Stimulated activated CD4-positive, alpha-beta T cell treated with anti-CD3 and anti-CD28 coated beads, Interleukin-12 subunit alpha, Interleukin-12 subunit beta, amount 100 ng/mL, for 48 hours (primary cell): ENCODE measurements around the gene IL23R.

Experiments
- DNase-seq, 3 donors: peaks; one replicate each; pipeline ENCODE4 v3.0.0-alpha.2; 2020; ENCODE audit warnings: low read depth in 2 of 3, low spot score in 1 of 3

Gene IL23R

DNA sequence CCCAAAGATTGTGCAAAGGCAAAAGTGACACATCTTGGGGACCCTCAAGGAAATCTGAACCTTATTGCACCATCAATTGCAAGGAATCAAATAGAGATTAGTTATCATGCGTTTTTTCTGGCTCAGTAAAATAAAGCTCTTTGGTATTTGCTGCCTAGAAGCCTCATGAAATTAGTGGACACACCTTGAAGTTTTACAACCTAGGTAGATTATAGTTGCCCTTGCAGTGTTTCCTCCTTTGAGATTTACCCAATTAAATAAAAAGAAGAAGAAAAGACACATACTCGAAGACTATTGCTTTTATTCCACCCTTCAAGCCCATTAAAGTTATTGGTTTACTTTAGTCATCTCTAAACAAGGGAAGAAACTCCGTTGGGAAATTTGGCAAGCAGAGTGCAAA is 70.0 kb downstream of the IL23R start:
- DNase-seq = no peak

DNA sequence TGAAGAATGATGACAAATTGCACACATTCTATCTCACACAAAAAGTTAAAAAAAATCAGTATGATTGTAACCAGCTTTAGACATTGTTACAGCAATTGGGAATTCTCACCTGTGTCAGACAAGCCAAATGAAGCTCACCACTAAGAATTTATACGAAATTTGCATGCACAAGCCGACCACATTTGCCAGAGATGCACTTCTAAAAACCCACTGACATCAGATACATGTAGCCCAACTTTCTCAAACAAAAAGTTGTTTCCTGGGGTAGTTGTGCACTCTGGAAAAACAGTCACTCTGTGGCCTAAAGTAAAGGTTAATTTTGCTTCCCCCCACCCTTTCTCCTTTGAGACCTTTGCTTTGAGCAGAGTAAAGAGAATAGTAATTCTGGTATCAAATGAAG is 73.5 kb downstream of the IL23R start:
- DNase-seq = no peak

GRCh38 chr1:67241200-67241746 is 75.0 kb downstream of the IL23R start:
- DNase-seq = no peak

GRCh38 chr1:67242016-67242415 is 75.8 kb downstream of the IL23R start:
- DNase-seq = no peak

GRCh38 chr1:67250051-67250653 is 83.9 kb downstream of the IL23R start:
- DNase-seq = no peak

GRCh38 chr1:67256291-67257172 is 90.3 kb downstream of the IL23R start:
- DNase-seq = no peak

DNA sequence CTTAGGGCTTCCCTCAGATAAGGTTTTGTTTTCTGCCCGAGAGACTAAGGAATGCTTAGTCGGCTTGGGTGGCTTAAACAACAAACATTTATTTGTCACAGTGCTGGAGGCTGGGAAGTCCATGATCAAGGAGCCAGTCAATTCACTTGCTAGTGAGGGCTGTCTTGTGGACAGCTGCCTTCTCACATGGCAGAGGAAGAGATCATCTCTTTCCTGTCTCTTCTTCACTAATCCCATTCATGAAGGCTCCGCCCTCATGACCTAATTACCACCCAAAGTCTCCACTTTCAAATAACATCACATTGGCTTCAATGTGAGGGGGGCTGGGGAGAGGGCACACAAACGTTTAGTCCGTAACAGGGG is 90.9 kb downstream of the IL23R start:
- no peak for DNase-seq

GRCh38 chr1:67261680-67262079 is 95.4 kb downstream of the IL23R start:
- DNase-seq = no peak

DNA sequence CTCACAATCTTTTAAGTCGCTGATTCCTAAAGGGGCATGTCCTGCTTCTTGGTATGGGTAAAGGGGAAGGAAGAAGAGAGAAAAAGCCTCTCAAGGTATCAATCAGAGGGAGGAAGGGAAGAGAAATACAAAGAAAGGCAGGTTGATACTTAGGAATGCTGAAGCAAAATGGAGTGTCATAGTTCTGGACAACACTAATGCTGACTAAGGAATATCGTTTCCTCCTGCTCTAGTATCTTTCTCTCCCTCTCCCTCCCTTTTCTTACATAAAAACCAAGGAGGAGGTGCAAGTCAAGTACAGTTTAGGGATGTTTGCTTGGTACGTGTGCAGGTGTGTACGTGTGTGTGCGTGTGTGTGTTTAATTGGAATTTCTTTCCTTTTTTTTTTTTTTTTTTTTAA is 96.5 kb downstream of the IL23R start:
- no peak for DNase-seq

DNA sequence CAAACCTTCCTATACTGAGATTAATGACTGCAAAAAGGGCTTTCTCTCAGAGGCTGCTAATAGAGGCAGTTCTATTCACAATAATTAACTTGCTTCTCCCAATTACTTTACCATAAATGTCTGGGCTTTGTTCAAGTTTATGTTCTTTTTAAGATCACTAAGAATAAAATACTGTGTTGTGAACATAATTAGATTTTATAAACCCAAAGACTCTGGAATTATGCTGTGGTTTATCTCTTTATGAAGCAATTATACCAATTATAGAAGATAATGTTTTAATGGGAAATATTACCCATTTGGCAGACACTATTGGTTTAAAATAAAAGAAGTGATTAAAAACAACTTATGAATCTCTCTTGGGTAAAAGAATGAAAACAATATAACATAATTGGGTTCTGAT is 97.9 kb downstream of the IL23R start:
- no peak for DNase-seq

DNA sequence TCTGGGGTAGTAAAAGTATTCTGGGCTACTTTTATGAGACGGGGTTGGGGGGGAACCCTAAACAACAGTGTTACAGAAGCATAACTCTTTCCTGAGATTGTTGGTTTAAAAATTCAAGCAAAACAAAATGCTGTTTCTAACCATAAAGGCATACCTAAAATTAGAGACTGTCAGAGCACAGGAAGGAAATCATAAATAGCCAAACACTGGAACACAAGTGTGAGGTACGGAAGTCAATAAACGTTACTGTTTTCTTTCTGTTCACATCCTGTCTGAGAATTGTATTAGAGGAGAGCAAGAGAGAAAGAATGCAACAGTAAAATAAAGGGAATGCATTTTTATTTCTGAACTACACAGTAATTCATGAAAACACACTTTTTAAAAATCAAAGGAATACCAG is 98.6 kb downstream of the IL23R start:
- DNase-seq = no peak

DNA sequence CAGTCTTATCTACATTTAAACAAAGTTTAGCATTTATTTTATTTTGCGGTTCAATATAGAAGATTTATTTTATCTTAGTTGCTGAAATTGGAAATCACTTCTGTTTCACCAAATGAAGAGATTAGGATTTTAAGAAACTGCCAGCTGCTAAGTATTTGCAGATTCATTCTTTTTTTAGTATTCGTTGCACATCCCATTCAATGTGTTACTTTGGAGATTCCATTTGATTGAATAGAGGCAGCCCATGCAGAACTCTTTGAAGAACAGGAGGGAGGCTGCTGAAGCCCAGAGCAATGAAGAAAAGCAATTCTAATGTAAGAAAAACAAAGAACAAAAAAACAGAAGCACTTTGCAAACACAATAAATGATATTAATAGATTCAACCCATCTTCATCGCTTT is 102.8 kb downstream of the IL23R start:
- no peak for DNase-seq

DNA sequence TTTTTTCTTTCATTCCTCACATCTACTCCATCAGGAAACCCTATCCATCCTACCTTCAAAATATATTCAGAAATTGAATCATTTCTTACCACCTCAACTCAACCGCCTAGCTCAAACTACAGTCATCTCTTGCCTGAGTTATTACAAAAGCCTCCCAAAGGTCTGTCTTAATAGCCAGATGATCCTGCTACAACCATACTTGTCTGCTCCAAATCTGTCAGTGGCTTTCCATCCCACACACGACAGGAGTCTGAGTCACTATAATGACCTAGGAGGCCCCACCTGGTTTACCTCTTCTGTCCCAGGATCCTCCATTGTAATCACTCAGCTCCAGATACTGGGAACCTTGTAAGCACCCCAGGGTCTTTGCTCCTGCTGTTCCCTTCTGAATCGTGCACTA is 104.3 kb downstream of the IL23R start:
- DNase-seq = peak in 1 of 3 donors; percentile 17

DNA sequence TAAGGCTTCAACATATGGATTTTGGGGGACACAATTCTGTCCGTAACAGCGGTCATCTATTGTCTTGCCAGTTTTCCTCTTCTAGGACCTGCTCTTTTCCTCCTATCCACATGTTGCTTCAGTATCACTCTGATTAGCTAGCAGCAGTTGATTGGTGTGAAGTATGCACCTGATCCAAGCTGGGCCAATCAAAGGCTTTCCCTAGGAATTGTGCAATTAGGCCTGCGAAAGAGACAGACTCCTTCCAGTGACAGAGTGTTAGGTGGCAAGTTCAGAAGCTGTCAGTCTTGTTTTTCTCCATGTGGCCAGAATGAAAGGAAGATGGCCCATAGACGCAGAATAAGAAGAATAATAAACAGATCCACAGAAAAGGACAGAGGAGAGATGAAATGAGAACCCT is 107.3 kb downstream of the IL23R start:
- DNase-seq = peak in 1 of 3 donors; percentile 8

DNA sequence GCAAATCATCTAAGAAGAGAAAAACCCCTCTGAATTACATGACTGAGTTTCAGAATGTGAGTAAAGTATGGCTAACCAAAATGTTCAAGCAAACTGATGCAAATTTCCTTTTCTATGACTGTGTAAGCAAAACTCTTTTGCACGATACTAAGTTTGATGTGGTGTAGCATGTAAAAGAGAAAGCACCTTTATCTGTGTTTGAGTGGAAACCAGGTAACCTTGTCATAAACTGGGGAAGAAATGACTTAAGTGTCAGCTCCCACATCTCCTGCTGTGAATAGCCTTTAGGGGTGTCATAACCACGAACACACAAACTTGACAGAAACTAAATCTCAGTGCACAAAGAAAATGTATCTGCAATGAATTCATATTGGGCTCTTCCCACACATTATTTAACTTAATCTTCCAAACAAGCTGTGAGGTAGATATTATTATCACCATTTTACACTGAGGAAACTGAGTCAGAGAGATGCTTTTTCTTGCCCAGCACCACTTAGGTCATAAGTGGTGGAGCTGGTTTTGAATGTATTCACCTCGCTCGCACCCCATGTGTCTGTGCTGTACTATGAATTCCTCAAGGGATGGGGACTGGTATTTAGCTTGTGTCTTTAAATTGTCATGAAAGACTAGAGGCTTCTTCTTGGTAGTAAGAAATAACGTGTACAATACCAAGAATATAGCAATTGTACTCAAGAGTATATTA is 108.5 kb downstream of the IL23R start:
- peak in 2 of 3 donors; percentile 6 to 33 for DNase-seq

GRCh38 chr1:67280696-67281095 is 114.4 kb downstream of the IL23R start:
- no peak for DNase-seq

GRCh38 chr1:67281244-67281643 is 115.0 kb downstream of the IL23R start:
- DNase-seq = no peak

DNA sequence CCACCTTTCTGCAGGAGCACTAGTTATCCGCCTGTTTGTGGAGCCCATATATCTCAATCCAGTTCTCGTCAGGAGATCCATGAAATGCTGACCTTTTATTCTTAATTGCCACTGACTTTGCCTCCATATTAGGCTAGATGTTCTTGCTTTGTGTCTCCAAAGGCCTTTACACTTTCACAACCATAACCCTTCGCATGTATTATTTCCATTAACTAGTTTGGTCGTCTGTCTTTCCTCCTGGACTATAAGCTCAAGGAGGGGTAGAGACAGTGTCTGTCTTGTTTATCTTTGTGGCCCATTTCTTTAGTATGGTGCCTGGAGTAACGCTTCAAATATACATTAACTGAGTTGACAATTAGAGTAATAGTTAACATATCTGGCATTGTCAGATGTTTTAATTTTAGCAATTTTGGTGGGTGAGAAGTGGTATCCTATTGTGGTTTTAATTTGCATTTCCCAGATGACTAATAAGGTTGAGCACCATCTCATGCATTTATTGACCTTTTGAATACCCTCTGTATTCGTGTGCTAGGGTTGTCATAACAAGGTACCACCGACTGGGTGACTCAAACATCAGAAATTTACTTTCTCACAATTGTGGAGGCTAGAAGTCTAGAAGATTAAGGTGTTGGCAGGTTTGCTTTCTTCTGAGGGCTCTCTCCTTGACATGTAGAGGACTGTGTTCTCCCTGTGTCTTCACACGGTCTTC is 119.7 kb downstream of the IL23R start:
- DNase-seq = no peak

DNA sequence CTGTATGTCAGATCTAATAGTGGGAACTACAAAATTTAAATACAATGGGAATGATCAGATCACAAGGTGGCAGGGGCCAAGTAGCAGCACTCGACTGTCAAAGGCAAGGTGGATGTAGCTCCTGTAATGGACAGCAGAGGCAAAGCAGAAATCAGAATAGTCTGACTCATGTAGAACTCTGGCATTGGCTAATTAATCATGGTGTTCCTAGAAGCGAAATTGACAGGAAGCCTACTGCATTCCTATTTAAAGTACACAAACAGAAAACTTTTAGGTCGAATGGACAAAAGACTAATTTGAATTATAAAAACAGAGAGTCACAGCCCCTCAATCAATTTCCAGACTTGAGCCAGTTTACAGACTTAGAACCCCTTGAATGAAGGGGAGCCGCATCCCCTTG is 124.0 kb downstream of the IL23R start:
- DNase-seq = no peak

DNA sequence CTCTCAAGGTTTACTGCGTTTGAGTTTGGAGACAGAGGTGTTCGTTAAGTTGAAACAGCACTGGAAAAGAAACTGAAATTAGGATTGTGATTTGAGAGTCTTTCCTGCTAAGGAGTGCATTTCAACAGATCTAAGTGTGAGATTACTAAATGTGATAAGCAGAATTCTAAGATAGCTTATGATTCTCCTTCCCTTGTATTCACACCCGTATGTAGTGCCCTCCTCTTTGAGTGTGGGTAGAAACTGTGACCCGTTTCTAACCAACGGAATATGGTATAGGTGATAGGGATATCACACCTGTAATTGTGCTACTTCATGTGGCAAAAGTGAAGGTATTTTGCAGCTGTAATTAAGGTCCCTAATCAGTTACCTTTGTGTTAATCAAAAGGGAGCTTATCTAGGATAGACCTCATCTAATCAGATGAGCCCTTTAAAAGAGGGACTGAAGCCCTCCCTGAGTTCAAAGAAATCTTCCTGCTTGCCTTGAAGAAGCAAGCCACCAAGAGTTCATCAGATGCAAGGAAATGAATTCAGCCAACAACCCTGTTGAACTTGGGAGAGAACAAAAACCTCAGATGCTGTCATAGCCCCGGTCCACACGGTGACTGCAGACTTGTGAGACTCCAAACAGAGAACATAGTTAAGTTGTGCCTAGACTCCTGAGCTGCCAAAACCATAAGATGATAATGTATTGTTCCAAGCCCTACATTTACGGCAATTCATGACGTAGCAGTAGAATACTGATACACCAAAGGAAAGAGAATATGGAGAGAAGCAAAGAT is 128.8 kb downstream of the IL23R start:
- no peak for DNase-seq

DNA sequence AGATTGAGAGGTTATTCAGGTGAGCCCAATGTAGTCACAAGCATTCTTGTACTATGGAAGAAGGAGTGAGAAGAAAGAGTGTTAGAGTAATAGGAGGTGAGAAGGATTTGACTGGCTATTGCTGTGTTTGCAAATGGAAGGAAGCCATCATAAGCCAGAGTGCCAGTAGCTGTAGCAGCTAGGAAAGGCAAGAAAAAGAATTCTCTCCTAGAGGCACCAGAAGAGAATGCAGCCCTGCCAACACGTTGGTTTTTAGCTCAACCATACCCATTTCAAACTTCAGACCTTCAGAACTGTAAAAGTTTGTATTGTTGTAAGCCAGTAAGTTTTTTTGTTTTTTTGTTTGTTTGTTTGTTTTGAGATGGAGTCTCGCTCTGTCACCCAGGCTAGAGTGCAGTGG is 132.5 kb downstream of the IL23R start:
- DNase-seq = no peak
